ENCODE measurements around the gene BTF3. TPM values are rescaled to one million over a fixed set of nuclear protein-coding genes. Genes with fewer than 3 reads are reported as not detected.

BTF3 gene
- total RNA-seq, 1 experiment from 2014 or later = 861 TPM

DNA sequence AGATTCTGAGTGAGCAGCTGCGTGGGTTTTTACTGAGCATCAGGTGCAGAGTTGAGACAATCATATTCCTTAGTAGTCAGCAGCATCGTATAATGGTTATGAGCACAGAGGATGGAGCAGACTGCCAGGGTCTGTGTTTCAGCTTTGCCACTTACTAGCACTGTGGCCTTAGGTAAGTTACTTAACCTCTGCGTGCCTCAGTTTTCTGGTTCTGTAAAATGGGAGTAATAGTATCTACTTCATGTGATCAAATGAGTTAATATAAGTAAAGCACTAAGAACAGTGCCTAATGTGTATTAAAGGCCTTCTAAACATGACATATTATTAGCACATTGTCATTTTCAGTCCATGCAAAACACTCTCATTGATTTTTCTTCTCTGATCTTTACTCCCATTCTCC is 4.8 kb upstream of the BTF3 start:
- Mint-ChIP-seq H3K27ac (no peak overlapping the region), H3K9me3 (no peaks in the 10 kb centered on the region), H3K4me3 (no peak overlapping the region), H3K36me3 (ENCODE audit: insufficient read depth in 1 of 3, low read depth in 3 of 3) (no peaks in the 10 kb centered on the region), H3K4me1 (peaks cover 39 to 64% of the 10 kb centered on the region in 2 experiments), H3K27me3 (ENCODE audit: low read depth) (no peaks in the 10 kb centered on the region)
- Histone ChIP-seq H4K91ac (ENCODE audit: insufficient read length, low read depth, low read length) (no peak overlapping the region), H2BK120ac (ENCODE audit: low read depth, low read length, poor library complexity, severe bottlenecking) (no peak overlapping the region), H3K27me3 (ENCODE audit: insufficient read depth, low read length) (no peaks in the 10 kb centered on the region), H3K4me1 (ENCODE audit: insufficient read depth, low read length) (peaks cover 4% of the 10 kb centered on the region; the same call in 1 of the 2 replicates), H2BK20ac (ENCODE audit: low read depth, low read length, poor library complexity, severe bottlenecking) (no peak overlapping the region), H3K9me3 (ENCODE audit: control insufficient read depth, low read depth, low read length) (no peaks in the 10 kb centered on the region), H3K18ac (ENCODE audit: insufficient read length, low read depth, low read length) (no peak overlapping the region), H3K9ac (ENCODE audit: extremely low read depth, insufficient read length, low read length) (no peak overlapping the region), H4K20me1 (ENCODE audit: control insufficient read depth, insufficient read depth, insufficient read length) (no peaks in the 10 kb centered on the region), H4K5ac (ENCODE audit: insufficient read length, low read depth, low read length) (no peak overlapping the region), H3T11ph (ENCODE audit: low read length) (no peak overlapping the region), H3K79me1 (ENCODE audit: insufficient read depth, low read depth, low read length, poor library complexity, severe bottlenecking) (no peaks in the 10 kb centered on the region), H3K56ac (ENCODE audit: insufficient read length, low read depth, low read length) (no peak overlapping the region), H2BK12ac (ENCODE audit: insufficient read length, low read depth, low read length) (no peak overlapping the region), H2AK5ac (ENCODE audit: insufficient read length, low read length) (no peak overlapping the region), H3K23me2 (ENCODE audit: insufficient read length, low read depth, low read length, poor library complexity, severe bottlenecking) (peaks cover 8% of the 10 kb centered on the region), H3K4ac (ENCODE audit: low read depth, low read length) (no peak overlapping the region), H3K23ac (ENCODE audit: insufficient read length, low read depth, low read length) (no peak overlapping the region), H3K27ac (ENCODE audit: insufficient read length, low read depth, low read length) (no peak overlapping the region), H4K8ac (replicated peaks; ENCODE audit: insufficient read length, low read depth, low read length) (no peak overlapping the region), H3K14ac (ENCODE audit: insufficient read depth, low read length) (no peak overlapping the region), H2AFZ (ENCODE audit: low read length) (no peak overlapping the region), H2BK5ac (ENCODE audit: insufficient read length, low read length) (no peak overlapping the region), H3K4me2 (ENCODE audit: insufficient read depth, insufficient read length, low read length) (no peak overlapping the region), H2BK15ac (ENCODE audit: low read depth, low read length) (no peak overlapping the region), H3K79me2 (ENCODE audit: insufficient read depth, low read length) (peaks cover under 1% of the 10 kb centered on the region; the same call in 1 of the 2 replicates)
- TF ChIP-seq, protein P1, sequence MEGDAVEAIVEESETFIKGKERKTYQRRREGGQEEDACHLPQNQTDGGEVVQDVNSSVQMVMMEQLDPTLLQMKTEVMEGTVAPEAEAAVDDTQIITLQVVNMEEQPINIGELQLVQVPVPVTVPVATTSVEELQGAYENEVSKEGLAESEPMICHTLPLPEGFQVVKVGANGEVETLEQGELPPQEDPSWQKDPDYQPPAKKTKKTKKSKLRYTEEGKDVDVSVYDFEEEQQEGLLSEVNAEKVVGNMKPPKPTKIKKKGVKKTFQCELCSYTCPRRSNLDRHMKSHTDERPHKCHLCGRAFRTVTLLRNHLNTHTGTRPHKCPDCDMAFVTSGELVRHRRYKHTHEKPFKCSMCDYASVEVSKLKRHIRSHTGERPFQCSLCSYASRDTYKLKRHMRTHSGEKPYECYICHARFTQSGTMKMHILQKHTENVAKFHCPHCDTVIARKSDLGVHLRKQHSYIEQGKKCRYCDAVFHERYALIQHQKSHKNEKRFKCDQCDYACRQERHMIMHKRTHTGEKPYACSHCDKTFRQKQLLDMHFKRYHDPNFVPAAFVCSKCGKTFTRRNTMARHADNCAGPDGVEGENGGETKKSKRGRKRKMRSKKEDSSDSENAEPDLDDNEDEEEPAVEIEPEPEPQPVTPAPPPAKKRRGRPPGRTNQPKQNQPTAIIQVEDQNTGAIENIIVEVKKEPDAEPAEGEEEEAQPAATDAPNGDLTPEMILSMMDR (conservative IDR thresholded peaks at IDR 0.05) = no peak
- no CpG with 5 or more reads among the region's 3 CpGs for WGBS (ENCODE audit: extremely low coverage, insufficient read length, low lambda C conversion rate)
- no peak for DNase-seq

Measured in H9 (cell line).